Suprapubic skin (tissue), 4 donors: ENCODE results near the gene ZNF81. TPM values are rescaled to one million over a fixed set of nuclear protein-coding genes. Genes with fewer than 3 reads are reported as not detected.
"Not testable (repeated sequence)": the region's sequence is repeated elsewhere in the genome, so short reads cannot be mapped to it uniquely, and the experiment has no call there.

Experiments
- DNase-seq, 2 donors: peaks; one replicate each; pipeline ENCODE4 v3.0.0-alpha.2; 2019; ENCODE audit warnings: low spot score in 2 of 2
- H3K27ac ChIP-seq: fragments of 200-600 bp; sonication (generic); one replicate; pipeline ENCODE4 v1.5.1; 2019
- H3K27me3 ChIP-seq: fragments of 200-600 bp; sonication (generic); one replicate; pipeline ENCODE4 v1.5.1; 2019
- H3K36me3 ChIP-seq: fragments of 200-600 bp; sonication (generic); one replicate; pipeline ENCODE4 v1.5.1; 2019
- H3K4me1 ChIP-seq: fragments of 200-600 bp; sonication (generic); one replicate; pipeline ENCODE4 v1.5.1; 2019
- H3K4me3 ChIP-seq: fragments of 200-600 bp; sonication (generic); one replicate; pipeline ENCODE4 v1.5.1; 2019; ENCODE audit warnings: mild to moderate bottlenecking
- H3K9me3 ChIP-seq: fragments of 200-600 bp; sonication (generic); one replicate; pipeline ENCODE4 v1.5.1; 2019
- EP300 ChIP-seq: sonication (generic); formaldehyde crosslinking; IDR thresholded peaks from one replicate; pipeline ENCODE4 v1.6.1; 2017; ENCODE audit warnings: antibody characterized with exemption
- POLR2A ChIP-seq, 2 donors: fragments of 450-650 bp; IDR thresholded peaks; one replicate each; pipeline ENCODE4 v1.6.1; 2017; ENCODE audit warnings: antibody characterized with exemption in 2 of 2, mild to moderate bottlenecking in 2 of 2, moderate library complexity in 2 of 2
- POLR2AphosphoS5 ChIP-seq, 3 donors: sonication (generic); formaldehyde crosslinking; IDR thresholded peaks; one replicate each; pipeline ENCODE4 v1.6.1; 2017; ENCODE audit warnings: antibody characterized with exemption in 3 of 3
- WGBS: methylation state at CpG from one replicate; pipeline ENCODE4 v1.1.5; 2018; 5-methylcytosine and 5-hydroxymethylcytosine counted together
- total RNA-seq, 4 donors: library from RNA; depleted of rRNA; stranded (reverse); fragments of >200 nt; gene quantifications; one replicate each; pipeline ENCODE4 v1.1.0, GENCODE V29; 2016
- TF ChIP-seq, protein P1 (sequence below), 2 donors: fragments of 200-600 bp in 1 of 2; fragments of 450-650 bp in 1 of 2; sonication (generic) in 1 of 2; IDR thresholded peaks; one replicate each; pipeline ENCODE4 v1.5.1; 2016 to 2019; ENCODE audit warnings: antibody characterized with exemption in 2 of 2, mild to moderate bottlenecking in 1 of 2, moderate library complexity in 1 of 2

ZNF81 gene
- total RNA-seq, 4 donors from 2014 or later, result 4.6 to 10.6 (median 6.9) TPM

DNA sequence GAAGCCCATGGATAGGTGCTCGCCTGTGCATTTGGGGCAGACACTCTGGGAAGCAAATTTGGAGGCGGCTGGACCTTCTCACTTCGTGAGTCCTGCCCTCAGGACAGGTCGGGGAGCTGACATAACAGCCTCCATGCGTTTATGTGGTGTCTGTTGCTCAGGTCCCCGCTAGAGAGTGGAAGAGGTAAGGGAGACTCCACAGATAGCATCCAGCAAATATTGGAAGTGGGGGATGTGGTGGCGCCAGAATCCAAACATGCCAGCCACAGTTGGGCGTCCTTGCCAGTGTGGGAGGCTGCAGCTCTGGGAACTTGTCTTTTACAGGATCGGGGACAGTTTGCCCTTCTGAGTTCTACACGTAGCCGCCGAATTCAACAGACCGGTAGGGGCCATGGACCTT lies 119.3 kb downstream of the ZNF81 start:
- no peak overlapping the region for H3K4me3 ChIP-seq
- no peak for DNase-seq
- H3K27me3 ChIP-seq, result no peaks in the 10 kb centered on the region
- 84% methylated on average over 11 of the region's 13 CpGs for WGBS
- no peaks in the 10 kb centered on the region for H3K9me3 ChIP-seq
- TF ChIP-seq, protein P1, sequence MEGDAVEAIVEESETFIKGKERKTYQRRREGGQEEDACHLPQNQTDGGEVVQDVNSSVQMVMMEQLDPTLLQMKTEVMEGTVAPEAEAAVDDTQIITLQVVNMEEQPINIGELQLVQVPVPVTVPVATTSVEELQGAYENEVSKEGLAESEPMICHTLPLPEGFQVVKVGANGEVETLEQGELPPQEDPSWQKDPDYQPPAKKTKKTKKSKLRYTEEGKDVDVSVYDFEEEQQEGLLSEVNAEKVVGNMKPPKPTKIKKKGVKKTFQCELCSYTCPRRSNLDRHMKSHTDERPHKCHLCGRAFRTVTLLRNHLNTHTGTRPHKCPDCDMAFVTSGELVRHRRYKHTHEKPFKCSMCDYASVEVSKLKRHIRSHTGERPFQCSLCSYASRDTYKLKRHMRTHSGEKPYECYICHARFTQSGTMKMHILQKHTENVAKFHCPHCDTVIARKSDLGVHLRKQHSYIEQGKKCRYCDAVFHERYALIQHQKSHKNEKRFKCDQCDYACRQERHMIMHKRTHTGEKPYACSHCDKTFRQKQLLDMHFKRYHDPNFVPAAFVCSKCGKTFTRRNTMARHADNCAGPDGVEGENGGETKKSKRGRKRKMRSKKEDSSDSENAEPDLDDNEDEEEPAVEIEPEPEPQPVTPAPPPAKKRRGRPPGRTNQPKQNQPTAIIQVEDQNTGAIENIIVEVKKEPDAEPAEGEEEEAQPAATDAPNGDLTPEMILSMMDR (IDR thresholded peaks at IDR 0.05), result no peak
- TF ChIP-seq POLR2AphosphoS5 (IDR thresholded peaks at IDR 0.05) (no peak), EP300 (no peak), POLR2A (IDR thresholded peaks at IDR 0.05) (no peak)
- H3K36me3 ChIP-seq, result no peaks in the 10 kb centered on the region
- no peak overlapping the region for H3K27ac ChIP-seq
- H3K4me1 ChIP-seq, result no peaks in the 10 kb centered on the region

DNA sequence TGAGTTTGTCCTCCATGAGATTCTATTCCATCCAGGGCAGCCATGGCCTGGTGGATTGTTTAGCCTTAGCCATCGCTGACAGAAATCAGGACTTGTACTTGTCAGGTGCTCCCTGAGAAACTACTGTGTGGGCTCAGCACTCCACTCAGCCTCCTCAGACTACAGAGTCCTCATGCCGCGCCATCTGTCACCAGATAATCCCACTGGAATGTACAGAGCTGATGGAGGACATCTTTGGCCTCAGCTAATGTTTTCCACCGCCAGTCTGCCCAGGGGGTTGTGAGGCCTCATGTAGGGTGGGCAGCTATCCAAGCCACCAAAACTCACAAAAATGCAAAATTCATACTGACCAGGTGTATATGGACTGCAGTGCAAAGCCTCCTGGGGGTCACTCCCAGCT lies 121.5 kb downstream of the ZNF81 start:
- DNase-seq, H3K27ac ChIP-seq, H3K4me1 ChIP-seq, H3K27me3 ChIP-seq, H3K4me3 ChIP-seq, H3K9me3 ChIP-seq, H3K36me3 ChIP-seq: not testable (repeated sequence)
- 20% methylated on average over 1 of the region's 4 CpGs for WGBS

DNA sequence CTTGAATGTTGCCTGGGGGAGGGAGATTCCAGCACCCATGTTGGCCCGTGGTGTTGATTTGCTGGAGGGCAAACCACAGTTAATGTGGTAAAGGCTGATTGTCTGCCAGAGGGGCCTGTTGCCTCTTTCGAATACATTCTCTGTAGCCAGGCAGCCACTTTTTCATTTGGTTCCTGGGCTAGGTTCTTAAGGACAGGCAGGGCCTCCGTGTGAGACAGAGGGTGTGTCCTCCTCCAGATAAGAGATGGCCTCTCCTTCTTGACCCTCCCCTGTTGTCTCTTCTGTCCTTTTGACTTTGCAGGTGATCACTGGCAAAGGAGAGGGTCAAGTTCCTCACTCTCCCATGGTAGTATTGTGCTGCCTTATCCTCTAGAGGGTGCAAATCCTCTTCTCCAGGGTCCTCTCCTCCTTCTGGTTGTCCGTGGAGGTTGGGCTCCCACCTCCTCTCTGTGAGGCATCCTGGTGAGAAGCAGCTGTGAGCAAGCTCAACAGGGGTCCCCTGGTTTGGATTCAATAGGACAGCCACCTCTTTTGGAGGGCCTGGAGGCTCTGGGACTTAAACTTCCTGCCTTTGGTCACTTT lies 122.2 kb downstream of the ZNF81 start:
- H3K27ac ChIP-seq, result no peak overlapping the region
- no peak overlapping the region for H3K4me3 ChIP-seq
- H3K4me1 ChIP-seq, result no peaks in the 10 kb centered on the region
- TF ChIP-seq EP300 (no peak), POLR2AphosphoS5 (IDR thresholded peaks at IDR 0.05) (no peak), POLR2A (IDR thresholded peaks at IDR 0.05) (no peak)
- TF ChIP-seq, protein P1 (IDR thresholded peaks at IDR 0.05), result no peak
- no peak for DNase-seq
- H3K9me3 ChIP-seq, result no peaks in the 10 kb centered on the region
- no peaks in the 10 kb centered on the region for H3K27me3 ChIP-seq
- H3K36me3 ChIP-seq, result no peaks in the 10 kb centered on the region
- 29% methylated on average over 4 of the region's 4 CpGs for WGBS

DNA sequence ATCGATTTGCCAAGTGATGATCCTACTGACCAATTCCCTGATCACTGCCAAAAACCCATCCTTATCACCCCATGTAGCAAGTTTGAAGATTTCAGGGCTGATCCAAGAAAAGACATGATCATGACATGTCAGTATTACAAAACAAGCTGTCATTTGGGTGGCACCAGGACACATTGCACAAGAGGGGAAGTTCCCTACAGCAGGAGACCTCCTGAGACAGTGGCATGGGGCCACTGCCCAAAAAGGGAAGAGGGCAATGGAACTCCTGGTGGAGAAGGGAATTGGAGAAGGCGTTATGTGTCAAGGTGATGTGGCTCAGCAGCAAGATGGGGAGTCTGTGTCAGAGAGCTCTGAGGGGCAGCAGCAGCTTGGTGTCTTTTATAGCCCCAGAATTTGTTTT lies 123.7 kb downstream of the ZNF81 start:
- TF ChIP-seq, protein P1 (IDR thresholded peaks at IDR 0.05), result no peak
- TF ChIP-seq EP300, result no peak
- no peak for TF ChIP-seq POLR2A (IDR thresholded peaks at IDR 0.05)
- no peak for TF ChIP-seq POLR2AphosphoS5 (IDR thresholded peaks at IDR 0.05)
- WGBS, result 56% methylated on average over 2 of the region's 2 CpGs
- Histone ChIP-seq H3K36me3 (no peaks in the 10 kb centered on the region), H3K27me3 (no peaks in the 10 kb centered on the region), H3K4me3 (no peak overlapping the region), H3K27ac (no peak overlapping the region), H3K9me3 (no peaks in the 10 kb centered on the region), H3K4me1 (no peaks in the 10 kb centered on the region)
- DNase-seq, result no peak

DNA sequence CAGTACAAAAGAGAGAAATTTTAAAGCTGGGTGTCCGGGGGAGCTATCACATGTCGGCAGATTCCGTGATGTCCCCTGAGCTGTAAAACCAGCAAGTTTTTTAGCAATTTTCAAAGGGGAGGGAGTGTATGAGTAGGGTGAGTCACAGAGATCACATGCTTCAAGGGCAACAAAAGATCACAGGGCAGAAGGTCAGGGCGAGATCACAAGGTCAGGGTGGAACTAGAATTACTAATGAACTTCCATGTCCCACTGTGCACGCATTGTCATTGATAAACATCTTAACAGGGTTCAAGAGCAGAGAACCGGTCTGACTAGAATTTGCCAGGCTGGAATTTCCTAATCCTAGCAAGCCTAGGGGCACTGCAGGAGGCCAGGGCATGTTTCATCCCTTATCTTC lies 125.1 kb downstream of the ZNF81 start:
- DNase-seq, H3K4me3 ChIP-seq: not testable (repeated sequence)
- 70% methylated on average over 6 of the region's 6 CpGs for WGBS

DNA sequence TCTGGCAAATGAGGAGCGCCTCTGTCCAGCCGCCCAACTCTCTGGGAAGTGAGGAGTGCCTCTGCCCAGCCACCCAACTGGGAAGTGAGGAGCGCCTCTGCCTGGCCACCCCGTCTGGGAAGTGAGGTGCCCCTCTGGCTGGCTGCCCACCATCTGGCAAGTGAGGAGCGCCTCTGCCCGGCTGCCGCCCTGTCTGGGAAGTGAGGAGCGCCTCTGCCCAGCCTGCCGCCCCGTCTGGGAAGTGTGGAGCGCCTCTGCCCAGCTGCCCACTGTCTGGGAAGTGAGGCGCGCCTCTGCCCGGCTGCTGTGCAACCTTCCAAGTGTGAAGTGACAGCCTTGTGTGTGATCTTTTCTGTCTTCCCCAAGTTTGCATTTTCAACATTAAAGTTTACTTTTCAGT lies 128.8 kb downstream of the ZNF81 start:
- H3K9me3 ChIP-seq, result not testable (repeated sequence)

More for the DNA sequence above, 125.1 kb downstream of the ZNF81 start:
- not testable (repeated sequence) for H3K27ac ChIP-seq, H3K4me1 ChIP-seq, H3K36me3 ChIP-seq, H3K9me3 ChIP-seq, H3K27me3 ChIP-seq

More for the DNA sequence above, 128.8 kb downstream of the ZNF81 start:
- not testable (repeated sequence) for H3K27me3 ChIP-seq, H3K27ac ChIP-seq, H3K4me3 ChIP-seq, DNase-seq, H3K4me1 ChIP-seq, H3K36me3 ChIP-seq
- 89% methylated on average over 12 of the region's 14 CpGs for WGBS

Other genes starting within 250 kb of the ZNF81 start
- 1 to 10 TPM in 1 of 4 donors, under 1 TPM in 2, not detected in 1; 0.34 to 2.2 (median 0.89) TPM for gene SYN1, start 217.0 kb upstream of the ZNF81 start, total RNA-seq
- gene CFP, start 207.0 kb upstream of the ZNF81 start, total RNA-seq, result 1 to 10 TPM; 1.1 to 4.5 (median 2.4) TPM
- gene ELK1, start 186.3 kb upstream of the ZNF81 start, total RNA-seq, result 10 to 100 TPM; 18.3 to 32.1 (median 29.8) TPM
- 100 to 1,000 TPM in 3 of 4 donors, 10 to 100 TPM in 1; 82.6 to 127 (median 118) TPM for gene UXT, start 177.7 kb upstream of the ZNF81 start, total RNA-seq
- gene ZNF182, start 167.1 kb downstream of the ZNF81 start, total RNA-seq, result 1 to 10 TPM; 2.1 to 6.7 (median 3.3) TPM
- not detected for gene SPACA5, start 170.1 kb downstream of the ZNF81 start, total RNA-seq
- 1 to 10 TPM; 2.0 to 9.8 (median 3.6) TPM for gene ZNF630, start 234.7 kb downstream of the ZNF81 start, total RNA-seq